GM18526 (cell line): Measurements from ENCODE around the gene MEIS3.

Experiments
- POLR2A ChIP-seq: IDR thresholded peaks from 3 replicates; pipeline ENCODE4 v1.6.1; 2011; ENCODE audit not compliant: insufficient read length; ENCODE audit errors: extremely low read depth

MEIS3 gene

GRCh38 chr19:47419030-47419783, at the start of gene MEIS3:
Gene MEIS3 (minus strand): TSS chr19:47419527. CDS start chr19:47419081, 446 bp downstream.
- TF ChIP-seq POLR2A, result no peak

- TF ChIP-seq POLR2A, result no peak
These were observed 48.6 kb upstream of the MEIS3 start for GRCh38 chr19:47467914-47468313.

GRCh38 chr19:47465957-47466356, 46.6 kb upstream of the MEIS3 start:
- TF ChIP-seq POLR2A, result no peak

DNA sequence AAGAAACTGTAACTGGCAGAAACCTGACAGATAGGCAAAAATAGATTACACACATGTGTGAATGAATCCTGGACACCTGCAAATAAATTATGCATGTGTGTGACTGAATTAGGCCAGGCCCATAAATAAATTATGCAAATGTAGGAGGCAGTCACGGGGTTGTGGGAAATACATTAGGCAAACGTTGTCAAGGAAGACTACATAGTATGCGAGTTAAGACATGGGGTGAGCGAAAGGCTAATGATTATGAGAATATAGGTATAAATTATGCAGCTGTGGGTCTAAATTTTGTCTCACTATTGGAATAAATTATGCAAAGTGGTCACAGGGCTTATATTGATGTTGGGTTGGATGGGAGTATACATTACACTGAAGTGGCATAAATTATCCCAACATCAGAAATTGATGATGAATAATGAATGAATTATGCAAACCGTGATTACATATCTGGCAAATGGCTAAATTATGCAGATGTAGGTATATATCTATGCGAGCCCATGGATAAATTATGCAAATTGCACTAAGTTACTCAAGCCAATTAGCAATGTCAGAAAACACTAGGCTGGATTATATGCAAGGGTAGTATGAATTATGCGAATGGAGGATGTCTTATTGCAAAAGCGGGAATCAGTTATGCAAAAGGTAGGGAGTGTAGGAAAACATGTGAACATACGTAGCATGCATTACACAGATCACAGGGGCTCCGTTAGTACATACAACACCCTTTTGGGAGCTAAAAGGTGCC, 45.5 kb upstream of the MEIS3 start:
- TF ChIP-seq POLR2A, result no peak

- TF ChIP-seq POLR2A, result no peak
These were observed 42.5 kb upstream of the MEIS3 start for GRCh38 chr19:47461876-47462275.

- no peak for TF ChIP-seq POLR2A
These were observed 40.1 kb upstream of the MEIS3 start for GRCh38 chr19:47459477-47459876.

GRCh38 chr19:47458672-47459071, 39.3 kb upstream of the MEIS3 start:
- TF ChIP-seq POLR2A, result no peak

DNA sequence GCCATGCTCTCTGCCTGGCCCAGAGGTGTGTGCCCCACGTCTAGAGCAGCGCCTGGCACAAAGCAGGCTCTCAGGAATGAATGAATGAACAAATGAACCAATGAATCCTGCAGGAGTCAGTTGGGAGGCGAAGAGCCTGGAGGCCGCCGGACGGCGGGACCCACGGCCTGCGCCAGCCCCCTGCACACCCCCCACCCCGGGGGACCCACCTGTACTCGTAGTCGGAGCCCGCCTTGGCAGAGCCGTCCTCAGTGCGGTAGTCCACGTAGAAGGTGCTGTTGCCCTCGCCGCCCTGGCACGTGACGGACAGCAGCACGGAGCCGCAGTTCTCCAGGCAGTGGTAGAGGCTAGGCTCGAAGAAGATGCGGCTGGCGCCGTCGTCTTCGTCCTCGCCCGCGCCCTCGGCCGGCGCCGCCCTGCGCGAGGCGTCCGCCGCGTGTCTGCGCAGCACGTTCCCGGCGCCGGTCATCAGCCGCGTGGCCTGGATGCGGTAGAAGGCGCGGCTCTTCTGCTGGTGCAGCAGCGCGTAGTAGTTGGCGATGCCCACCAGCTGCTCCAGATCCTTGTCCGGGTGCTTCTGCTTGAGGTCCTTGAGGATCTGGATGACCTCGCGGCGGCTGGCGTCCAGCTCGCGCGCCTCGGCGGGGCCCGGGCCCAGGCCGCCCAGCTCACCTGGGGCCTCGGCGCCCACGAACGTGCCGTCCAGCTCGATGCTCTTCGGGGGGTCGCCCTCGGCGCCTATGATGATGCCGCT, 37.6 kb upstream of the MEIS3 start:
- no peak for TF ChIP-seq POLR2A

- TF ChIP-seq POLR2A, result no peak
These were observed 31.2 kb upstream of the MEIS3 start for GRCh38 chr19:47450478-47450877.

- no peak for TF ChIP-seq POLR2A
These were observed 29.0 kb upstream of the MEIS3 start for GRCh38 chr19:47448360-47448727.

DNA sequence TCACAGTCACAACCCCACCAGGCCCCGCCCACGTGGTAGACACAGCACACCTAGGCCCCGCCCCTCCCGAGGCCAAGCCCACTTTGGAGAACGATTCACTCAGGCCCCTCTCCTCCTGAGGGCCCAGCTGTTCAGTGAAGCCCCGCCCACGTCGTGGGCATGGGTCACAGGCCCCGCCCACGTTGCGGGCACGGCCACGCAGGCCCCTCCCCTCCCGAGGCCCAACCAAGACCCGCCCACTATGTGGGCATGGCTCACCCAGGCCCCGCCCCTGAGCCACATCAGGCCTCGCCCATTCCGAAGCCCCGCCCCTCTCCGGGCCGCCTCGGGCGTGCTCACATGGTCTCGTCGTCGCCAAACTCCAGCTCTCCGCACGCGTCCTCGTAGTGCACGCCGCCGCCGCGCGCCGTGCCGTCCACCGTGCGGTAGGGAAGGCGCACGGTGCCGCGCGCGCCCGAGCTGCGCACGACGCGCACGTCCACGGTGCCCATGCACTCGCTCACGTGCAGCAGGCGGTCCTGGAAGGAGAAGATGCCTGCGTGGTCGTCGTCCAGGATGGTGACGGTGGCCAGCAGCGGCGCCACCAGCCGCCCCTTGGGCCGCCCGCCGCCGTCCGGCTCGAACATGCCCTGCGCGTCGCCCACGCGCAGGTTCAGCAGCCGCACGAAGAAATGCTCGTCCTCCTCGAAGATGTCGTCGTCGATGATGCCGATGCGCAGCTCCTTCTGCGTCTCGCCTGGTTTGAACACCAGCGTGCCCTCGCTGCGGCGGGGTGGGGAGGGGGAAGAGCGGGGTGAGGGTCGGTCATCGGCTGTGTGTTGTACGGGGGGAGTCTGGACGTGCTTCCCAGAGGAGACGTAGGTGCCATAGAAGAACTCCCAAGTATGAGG, 28.4 kb upstream of the MEIS3 start:
- TF ChIP-seq POLR2A, result no peak

DNA sequence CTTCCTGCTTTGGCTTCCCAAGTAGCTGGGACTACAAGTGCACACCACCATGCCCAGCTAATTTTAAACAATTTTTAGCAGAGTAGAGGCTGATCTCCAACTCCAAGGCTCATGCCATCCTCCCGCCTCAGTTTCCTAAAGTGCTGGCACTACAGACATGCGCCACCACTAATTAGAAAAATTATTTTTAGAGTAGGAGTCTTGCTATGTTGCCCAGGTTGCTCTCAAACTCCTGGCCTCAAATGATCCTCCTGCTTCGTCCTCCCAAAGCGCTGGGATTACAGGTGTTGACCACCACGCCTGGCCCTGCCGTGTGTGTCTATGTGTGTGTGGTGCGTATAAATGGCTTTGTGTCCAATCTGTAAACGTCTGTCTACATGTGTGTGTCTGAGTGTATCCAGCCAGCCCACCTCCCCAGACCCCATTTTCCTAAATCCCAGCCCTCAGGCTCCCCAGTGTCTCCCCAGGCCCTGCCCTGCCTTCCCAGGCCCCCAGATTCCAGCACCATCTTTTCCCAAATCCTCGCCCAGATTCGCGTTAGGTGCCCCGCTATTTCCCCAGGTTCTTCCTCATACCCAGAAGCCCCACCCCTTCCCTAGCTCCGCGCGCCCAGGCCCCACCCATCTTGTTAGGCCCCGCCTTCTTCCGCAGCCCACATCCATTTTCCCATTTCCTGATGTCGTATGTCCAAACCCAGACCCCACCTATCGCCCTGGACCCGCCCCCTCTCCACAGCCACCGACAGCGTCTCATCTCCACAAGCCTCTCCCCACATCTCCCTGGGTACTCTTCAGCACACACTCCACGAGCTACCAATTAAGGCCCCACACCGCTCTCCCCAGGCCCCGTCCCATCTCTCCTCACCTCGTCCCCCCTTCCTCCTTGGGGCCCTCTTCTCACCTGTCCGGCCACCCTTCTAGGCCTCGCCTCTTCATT, 27.5 kb upstream of the MEIS3 start:
- no peak for TF ChIP-seq POLR2A

- no peak for TF ChIP-seq POLR2A
These were observed 26.6 kb upstream of the MEIS3 start for GRCh38 chr19:47445937-47446402.

- no peak for TF ChIP-seq POLR2A
These were observed 26.2 kb upstream of the MEIS3 start for GRCh38 chr19:47445527-47445926.
